ENCODE results near the gene KASH5.

The KASH5 gene

GRCh38 chr19:49427855-49428546 is 40.0 kb downstream of the KASH5 start:
- Histone ChIP-seq H3K9me3 (ENCODE audit: low read length) (no peaks in the 10 kb centered on the region), H3K27ac (ENCODE audit: low read depth, low read length) (no peak overlapping the region), H3K4me1 (ENCODE audit: insufficient read depth, low read length) (peaks cover 9% of the 10 kb centered on the region), H3K4me3 (ENCODE audit: low read depth in 1 of 2, low read length in 2 of 2) (no peak overlapping the region), H3K36me3 (ENCODE audit: insufficient read depth, low read length) (no peaks in the 10 kb centered on the region), H3K27me3 (ENCODE audit: control insufficient read depth in 1 of 2, insufficient read depth in 2 of 2, low read length in 2 of 2) (peaks cover 47 to 95% of the 10 kb centered on the region in 2 donors), H3K9ac (ENCODE audit: low read length) (no peak overlapping the region)

- peaks cover 8% of the 10 kb centered on the region for H3K4me1 ChIP-seq (ENCODE audit: insufficient read depth, low read length)
- H3K27me3 ChIP-seq (ENCODE audit: control insufficient read depth in 1 of 2, insufficient read depth in 2 of 2, low read length in 2 of 2), result peaks cover 48 to 95% of the 10 kb centered on the region in 2 donors
- no peak overlapping the region for H3K4me3 ChIP-seq (ENCODE audit: low read depth in 1 of 2, low read length in 2 of 2)
Observed at GRCh38 chr19:49428547-49429451, 40.8 kb downstream of the KASH5 start.

GRCh38 chr19:49430172-49430677 is 42.2 kb downstream of the KASH5 start:
- Histone ChIP-seq H3K9me3 (ENCODE audit: low read length) (no peaks in the 10 kb centered on the region), H3K27me3 (ENCODE audit: control insufficient read depth in 1 of 2, insufficient read depth in 2 of 2, low read length in 2 of 2) (peaks cover 59 to 95% of the 10 kb centered on the region in 2 donors), H3K27ac (ENCODE audit: low read depth, low read length) (no peak overlapping the region), H3K4me1 (ENCODE audit: insufficient read depth, low read length) (peaks cover 8% of the 10 kb centered on the region), H3K36me3 (ENCODE audit: insufficient read depth, low read length) (no peaks in the 10 kb centered on the region), H3K4me3 (ENCODE audit: low read depth in 1 of 2, low read length in 2 of 2) (no peak overlapping the region), H3K9ac (ENCODE audit: low read length) (no peak overlapping the region)

More at GRCh38 chr19:49428547-49429451, 40.8 kb downstream of the KASH5 start:
- Histone ChIP-seq H3K27ac (ENCODE audit: low read depth, low read length) (no peak overlapping the region), H3K36me3 (ENCODE audit: insufficient read depth, low read length) (no peaks in the 10 kb centered on the region), H3K9ac (ENCODE audit: low read length) (no peak overlapping the region), H3K9me3 (ENCODE audit: low read length) (no peaks in the 10 kb centered on the region)

GRCh38 chr19:49430678-49431329 is 42.8 kb downstream of the KASH5 start:
- Histone ChIP-seq H3K4me1 (ENCODE audit: insufficient read depth, low read length) (peaks cover 8% of the 10 kb centered on the region), H3K36me3 (ENCODE audit: insufficient read depth, low read length) (no peaks in the 10 kb centered on the region), H3K9ac (ENCODE audit: low read length) (no peak overlapping the region), H3K27ac (ENCODE audit: low read depth, low read length) (no peak overlapping the region), H3K9me3 (ENCODE audit: low read length) (no peaks in the 10 kb centered on the region), H3K4me3 (ENCODE audit: low read depth in 1 of 2, low read length in 2 of 2) (no peak overlapping the region), H3K27me3 (ENCODE audit: control insufficient read depth in 1 of 2, insufficient read depth in 2 of 2, low read length in 2 of 2) (peaks cover 55 to 95% of the 10 kb centered on the region in 2 donors)

- no peaks in the 10 kb centered on the region for H3K36me3 ChIP-seq (ENCODE audit: insufficient read depth, low read length)
- no peaks in the 10 kb centered on the region for H3K9me3 ChIP-seq (ENCODE audit: low read length)
- peaks cover 8% of the 10 kb centered on the region for H3K4me1 ChIP-seq (ENCODE audit: insufficient read depth, low read length)
- H3K27me3 ChIP-seq (ENCODE audit: control insufficient read depth in 1 of 2, insufficient read depth in 2 of 2, low read length in 2 of 2), result peaks cover 53 to 95% of the 10 kb centered on the region in 2 donors
- H3K9ac ChIP-seq (ENCODE audit: low read length), result no peak overlapping the region
- no peak overlapping the region for H3K27ac ChIP-seq (ENCODE audit: low read depth, low read length)
- H3K4me3 ChIP-seq (ENCODE audit: low read depth in 1 of 2, low read length in 2 of 2), result no peak overlapping the region
Observed at GRCh38 chr19:49431330-49431749, 43.3 kb downstream of the KASH5 start.

GRCh38 chr19:49432141-49433073 is 44.4 kb downstream of the KASH5 start:
- Histone ChIP-seq H3K4me3 (ENCODE audit: low read depth in 1 of 2, low read length in 2 of 2) (no peak overlapping the region), H3K27me3 (ENCODE audit: control insufficient read depth in 1 of 2, insufficient read depth in 2 of 2, low read length in 2 of 2) (peaks cover 43 to 94% of the 10 kb centered on the region in 2 donors), H3K4me1 (ENCODE audit: insufficient read depth, low read length) (peaks cover 8% of the 10 kb centered on the region)

GRCh38 chr19:49433240-49433901 is 45.3 kb downstream of the KASH5 start:
- Histone ChIP-seq H3K4me3 (ENCODE audit: low read depth in 1 of 2, low read length in 2 of 2) (no peak overlapping the region), H3K27ac (ENCODE audit: low read depth, low read length) (no peak overlapping the region), H3K4me1 (ENCODE audit: insufficient read depth, low read length) (peaks cover 3% of the 10 kb centered on the region), H3K9ac (ENCODE audit: low read length) (no peak overlapping the region), H3K36me3 (ENCODE audit: insufficient read depth, low read length) (no peaks in the 10 kb centered on the region), H3K27me3 (ENCODE audit: control insufficient read depth in 1 of 2, insufficient read depth in 2 of 2, low read length in 2 of 2) (peaks cover 37 to 94% of the 10 kb centered on the region in 2 donors), H3K9me3 (ENCODE audit: low read length) (no peaks in the 10 kb centered on the region)

More at GRCh38 chr19:49432141-49433073, 44.4 kb downstream of the KASH5 start:
- Histone ChIP-seq H3K27ac (ENCODE audit: low read depth, low read length) (no peak overlapping the region), H3K9me3 (ENCODE audit: low read length) (no peaks in the 10 kb centered on the region), H3K36me3 (ENCODE audit: insufficient read depth, low read length) (no peaks in the 10 kb centered on the region), H3K9ac (ENCODE audit: low read length) (no peak overlapping the region)

GRCh38 chr19:49434907-49435583 is 47.0 kb downstream of the KASH5 start:
- no peak overlapping the region for H3K27ac ChIP-seq (ENCODE audit: low read depth, low read length)

GRCh38 chr19:49435670-49436069 is 47.6 kb downstream of the KASH5 start:
- Histone ChIP-seq H3K4me3 (ENCODE audit: low read depth in 1 of 2, low read length in 2 of 2) (no peak overlapping the region), H3K9me3 (ENCODE audit: low read length) (no peaks in the 10 kb centered on the region), H3K27ac (ENCODE audit: low read depth, low read length) (no peak overlapping the region), H3K4me1 (ENCODE audit: insufficient read depth, low read length) (no peaks in the 10 kb centered on the region), H3K27me3 (ENCODE audit: control insufficient read depth in 1 of 2, insufficient read depth in 2 of 2, low read length in 2 of 2) (peaks cover 46 to 98% of the 10 kb centered on the region in 2 donors), H3K9ac (ENCODE audit: low read length) (no peak overlapping the region), H3K36me3 (ENCODE audit: insufficient read depth, low read length) (no peaks in the 10 kb centered on the region)

More at GRCh38 chr19:49434907-49435583, 47.0 kb downstream of the KASH5 start:
- Histone ChIP-seq H3K9me3 (ENCODE audit: low read length) (no peaks in the 10 kb centered on the region), H3K36me3 (ENCODE audit: insufficient read depth, low read length) (no peaks in the 10 kb centered on the region), H3K27me3 (ENCODE audit: control insufficient read depth in 1 of 2, insufficient read depth in 2 of 2, low read length in 2 of 2) (peaks cover 41 to 97% of the 10 kb centered on the region in 2 donors), H3K9ac (ENCODE audit: low read length) (no peak overlapping the region), H3K4me1 (ENCODE audit: insufficient read depth, low read length) (no peaks in the 10 kb centered on the region), H3K4me3 (ENCODE audit: low read depth in 1 of 2, low read length in 2 of 2) (no peak overlapping the region)
